Keratinocyte (primary cell): ENCODE results near the gene CTNNA3. TPM values are rescaled to one million over a fixed set of nuclear protein-coding genes. Genes with fewer than 3 reads are reported as not detected.

Source experiments
- DNase-seq: peaks from one replicate; pipeline ENCODE4 v3.0.0-alpha.2; 2011; ENCODE audit warnings: low read depth, missing footprints, low spot score
- FAIRE-seq: peaks from 2 replicates; lab custom pipeline; 2011; peaks lifted over from hg19 to GRCh38; lab: Jason Lieb, UNC
- H2AFZ ChIP-seq: 2 replicates; pipeline ENCODE4 v1.6.0; 2012; ENCODE audit warnings: low read length, control low read depth, inconsistent platforms; ENCODE audit not compliant: control insufficient read depth
- H3K27ac ChIP-seq: 2 replicates; pipeline ENCODE4 v1.5.1; 2011; ENCODE audit warnings: low read length; ENCODE audit not compliant: control insufficient read depth, insufficient read depth
- H3K27me3 ChIP-seq: 3 replicates; pipeline ENCODE4 v1.6.0; 2011; ENCODE audit warnings: low read length; ENCODE audit not compliant: control insufficient read depth, insufficient read depth; ENCODE audit errors: extremely low read depth
- H3K36me3 ChIP-seq, 2 experiments: 2 replicates in 1 of 2; 3 replicates in 1 of 2; pipeline ENCODE4 v1.5.1; 2011; ENCODE audit warnings: low read length in 2 of 2, mild to moderate bottlenecking in 1 of 2; ENCODE audit not compliant: control insufficient read depth in 2 of 2, insufficient read depth in 2 of 2; ENCODE audit errors: extremely low read depth in 1 of 2
- H3K4me1 ChIP-seq: 3 replicates; pipeline ENCODE4 v1.5.1; 2011; ENCODE audit warnings: low read length; ENCODE audit not compliant: control insufficient read depth, insufficient read depth; ENCODE audit errors: extremely low read depth
- H3K4me2 ChIP-seq: 3 replicates; pipeline ENCODE4 v1.6.0; 2011; ENCODE audit warnings: low read depth, low read length; ENCODE audit not compliant: control insufficient read depth, insufficient read depth; ENCODE audit errors: extremely low read depth
- H3K4me3 ChIP-seq, 3 experiments: fragments of 200-600 bp in 1 of 3; sonication (generic) in 1 of 3; 2 replicates in 2 of 3; 3 replicates in 1 of 3; pipeline ENCODE4 v1.5.1; 2011 to 2016; ENCODE audit warnings: low read length in 3 of 3, mild to moderate bottlenecking in 3 of 3, control low read depth in 2 of 3, inconsistent platforms in 1 of 3, low read depth in 1 of 3, mixed read lengths in 1 of 3, mixed run types in 1 of 3, moderate library complexity in 1 of 3; ENCODE audit not compliant: control insufficient read depth in 2 of 3, insufficient read depth in 2 of 3; ENCODE audit errors: extremely low read depth in 1 of 3
- H3K79me2 ChIP-seq: 2 replicates; pipeline ENCODE4 v1.6.0; 2012; ENCODE audit warnings: low read length; ENCODE audit not compliant: control insufficient read depth, insufficient read depth
- H3K9ac ChIP-seq: 3 replicates; pipeline ENCODE4 v1.6.0; 2011; ENCODE audit warnings: low read length; ENCODE audit not compliant: control insufficient read depth, insufficient read depth; ENCODE audit errors: extremely low read depth
- H3K9me1 ChIP-seq: 3 replicates; pipeline ENCODE4 v1.6.0; 2011; ENCODE audit warnings: low read length; ENCODE audit not compliant: control insufficient read depth, insufficient read depth; ENCODE audit errors: extremely low read depth
- H3K9me3 ChIP-seq: 2 replicates; pipeline ENCODE4 v1.5.1; 2012; ENCODE audit warnings: low read depth, low read length; ENCODE audit not compliant: control insufficient read depth
- H4K20me1 ChIP-seq: 3 replicates; pipeline ENCODE4 v1.6.0; 2011; ENCODE audit warnings: low read length; ENCODE audit not compliant: control insufficient read depth, insufficient read depth; ENCODE audit errors: extremely low read depth
- EZH2 ChIP-seq: IDR thresholded peaks from one replicate; pipeline ENCODE4 v1.6.1; 2012; ENCODE audit warnings: inconsistent platforms, mild to moderate bottlenecking, low read length, moderate library complexity
- dilution Hi-C: fragments of 300-500 bp; cut with MboI; formaldehyde crosslinking; loops from one replicate; pipeline ENCODE4 v1.7.0; 2020; ENCODE audit warnings: low sequenced_read_pairs; ENCODE audit not compliant: extremely low pct_ligation_motif_present
- polyA plus RNA-seq, 5 experiments: library from polyadenylated mRNA; depleted of rRNA in 3 of 5; stranded (reverse) in 3 of 5; stranded (forward) in 1 of 5; unstranded in 1 of 5; fragments of >200 nt; gene quantifications; 1 replicate in 1 of 5; 2 replicates in 3 of 5; 3 replicates in 1 of 5; pipeline versions ENCODE4 v1.2.1 to v1.2.3, GENCODE V29; 2011 to 2012; ENCODE audit warnings: missing spikeins in 2 of 5, low read depth in 1 of 5, low replicate concordance in 1 of 5
- TF ChIP-seq, protein P1 (sequence below), 3 experiments: IDR thresholded peaks in 1 of 3; conservative IDR thresholded peaks in 1 of 3; optimal IDR thresholded peaks in 1 of 3; 2 replicates in 2 of 3; 3 replicates in 1 of 3; pipeline versions ENCODE3 to v1.5.1; 2011; ENCODE audit warnings: low read length in 3 of 3, mild to moderate bottlenecking in 3 of 3, moderate library complexity in 2 of 3, control low read depth in 1 of 3, inconsistent platforms in 1 of 3; ENCODE audit not compliant: insufficient read depth in 2 of 3; ENCODE audit errors: extremely low read depth in 1 of 3

The CTNNA3 gene
- polyA plus RNA-seq, 1 donor (not counting 4 experiments of a cell fraction or from before 2014, with no cell fraction given) = 0.01 TPM

DNA sequence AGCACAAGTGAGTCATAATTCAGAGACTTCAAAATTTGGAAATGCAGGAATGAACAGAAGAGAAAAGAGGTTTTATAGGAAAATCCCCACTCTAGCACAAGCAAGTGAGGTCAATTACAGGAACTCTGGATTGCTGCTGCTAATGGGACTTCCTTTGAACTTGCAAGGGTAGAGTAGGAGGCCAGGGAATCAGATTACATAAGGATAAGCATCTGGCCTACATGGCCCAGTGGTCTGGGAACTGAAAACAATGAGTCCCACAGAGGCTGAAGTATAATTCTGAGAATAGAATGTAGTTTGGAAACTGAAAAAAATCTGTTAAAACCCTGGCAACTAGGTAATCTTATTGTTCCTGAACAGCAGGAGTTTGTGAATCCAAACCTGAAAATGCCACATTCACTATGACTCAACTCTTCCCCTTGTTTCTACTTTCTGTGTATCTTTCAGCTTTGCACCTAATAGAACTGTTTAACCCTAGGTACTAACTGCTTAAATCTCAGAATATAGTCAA is 66.5 kb downstream of the CTNNA3 start:
- Histone ChIP-seq H3K36me3 (no peaks in the 10 kb centered on the region), H3K4me1 (no peaks in the 10 kb centered on the region), H3K9me1 (no peaks in the 10 kb centered on the region), H3K79me2 (no peaks in the 10 kb centered on the region), H4K20me1 (no peaks in the 10 kb centered on the region), H3K4me2 (no peak overlapping the region), H3K27me3 (no peaks in the 10 kb centered on the region), H2AFZ (no peak overlapping the region), H3K4me3 (no peak overlapping the region), H3K27ac (no peak overlapping the region), H3K9me3 (no peaks in the 10 kb centered on the region), H3K9ac (no peak overlapping the region)
- no peak for FAIRE-seq
- DNase-seq = no peak
- dilution Hi-C loops = no loop called here
- TF ChIP-seq, protein P1, sequence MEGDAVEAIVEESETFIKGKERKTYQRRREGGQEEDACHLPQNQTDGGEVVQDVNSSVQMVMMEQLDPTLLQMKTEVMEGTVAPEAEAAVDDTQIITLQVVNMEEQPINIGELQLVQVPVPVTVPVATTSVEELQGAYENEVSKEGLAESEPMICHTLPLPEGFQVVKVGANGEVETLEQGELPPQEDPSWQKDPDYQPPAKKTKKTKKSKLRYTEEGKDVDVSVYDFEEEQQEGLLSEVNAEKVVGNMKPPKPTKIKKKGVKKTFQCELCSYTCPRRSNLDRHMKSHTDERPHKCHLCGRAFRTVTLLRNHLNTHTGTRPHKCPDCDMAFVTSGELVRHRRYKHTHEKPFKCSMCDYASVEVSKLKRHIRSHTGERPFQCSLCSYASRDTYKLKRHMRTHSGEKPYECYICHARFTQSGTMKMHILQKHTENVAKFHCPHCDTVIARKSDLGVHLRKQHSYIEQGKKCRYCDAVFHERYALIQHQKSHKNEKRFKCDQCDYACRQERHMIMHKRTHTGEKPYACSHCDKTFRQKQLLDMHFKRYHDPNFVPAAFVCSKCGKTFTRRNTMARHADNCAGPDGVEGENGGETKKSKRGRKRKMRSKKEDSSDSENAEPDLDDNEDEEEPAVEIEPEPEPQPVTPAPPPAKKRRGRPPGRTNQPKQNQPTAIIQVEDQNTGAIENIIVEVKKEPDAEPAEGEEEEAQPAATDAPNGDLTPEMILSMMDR (optimal IDR thresholded peaks at IDR 0.05 in 1 of 3, IDR thresholded peaks at IDR 0.05 in 1 of 3, conservative IDR thresholded peaks at IDR 0.05 in 1 of 3; ENCODE audit: extremely low read depth in 1 of 3, insufficient read depth in 2 of 3, low read length in 3 of 3) = no peak
- TF ChIP-seq EZH2 = no peak

DNA sequence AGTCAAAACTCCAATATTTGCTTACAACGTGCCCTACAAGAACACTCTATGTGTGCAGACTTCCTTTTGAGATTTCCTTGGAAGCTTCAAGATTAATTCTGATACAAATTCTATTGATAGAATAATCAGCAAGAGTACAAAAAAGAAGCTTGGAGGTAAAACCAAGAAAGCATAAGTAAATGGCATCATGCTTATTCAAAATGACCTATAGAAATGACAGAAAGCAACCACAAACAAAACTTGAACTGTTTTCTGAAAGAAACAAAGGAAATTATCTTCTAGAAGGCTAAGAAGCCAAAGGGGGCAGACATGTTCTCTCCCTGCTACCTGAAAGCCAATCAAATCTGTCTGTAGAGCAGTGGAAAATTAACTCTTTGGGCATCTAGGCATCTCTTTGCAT is 73.0 kb downstream of the CTNNA3 start:
- no peak for FAIRE-seq
- Histone ChIP-seq H3K4me2 (no peak overlapping the region), H3K9me1 (no peaks in the 10 kb centered on the region), H3K4me3 (no peak overlapping the region), H3K27me3 (no peaks in the 10 kb centered on the region), H3K4me1 (no peaks in the 10 kb centered on the region), H3K27ac (no peak overlapping the region), H4K20me1 (no peaks in the 10 kb centered on the region), H3K36me3 (no peaks in the 10 kb centered on the region), H3K79me2 (no peaks in the 10 kb centered on the region), H3K9me3 (no peaks in the 10 kb centered on the region), H3K9ac (no peak overlapping the region), H2AFZ (no peak overlapping the region)
- TF ChIP-seq, protein P1 (optimal IDR thresholded peaks at IDR 0.05 in 1 of 3, IDR thresholded peaks at IDR 0.05 in 1 of 3, conservative IDR thresholded peaks at IDR 0.05 in 1 of 3; ENCODE audit: extremely low read depth in 1 of 3, insufficient read depth in 2 of 3, low read length in 3 of 3) = no peak
- no peak for TF ChIP-seq EZH2
- dilution Hi-C loops = no loop called here
- no peak for DNase-seq
